ENCODE results near the gene HSD17B11. TPM values are rescaled to one million over a fixed set of nuclear protein-coding genes. Genes with fewer than 3 reads are reported as not detected.

HSD17B11 gene
- total RNA-seq, 4 donors from 2014 or later = 62.0 to 142 (median 105) TPM

GRCh38 chr4:87363552-87363951 is 27.4 kb downstream of the HSD17B11 start:
- no peaks in the 10 kb centered on the region for H3K4me1 ChIP-seq
- no peaks in the 10 kb centered on the region for H3K27me3 ChIP-seq
- no peak for TF ChIP-seq POLR2A (IDR thresholded peaks at IDR 0.05)
- no peak for TF ChIP-seq CTCF (IDR thresholded peaks at IDR 0.05)
- DNase-seq = no peak
- H3K36me3 ChIP-seq = no peaks in the 10 kb centered on the region
- no peaks in the 10 kb centered on the region for H3K9me3 ChIP-seq
- H3K27ac ChIP-seq = no peak overlapping the region
- intact Hi-C loops (cut with DNase I; ENCODE audit: low total_unique reads) = no loop called here
- no peak overlapping the region for H3K4me3 ChIP-seq

- H3K9me3 ChIP-seq = no peaks in the 10 kb centered on the region
- TF ChIP-seq CTCF (IDR thresholded peaks at IDR 0.05) (no peak), POLR2A (IDR thresholded peaks at IDR 0.05) (no peak)
- no peak for DNase-seq
- no peaks in the 10 kb centered on the region for H3K27me3 ChIP-seq
- intact Hi-C loops (cut with DNase I; ENCODE audit: low total_unique reads) = no loop called here
- H3K27ac ChIP-seq = no peak overlapping the region
- H3K4me1 ChIP-seq = no peaks in the 10 kb centered on the region
- H3K4me3 ChIP-seq = no peak overlapping the region
- H3K36me3 ChIP-seq = no peaks in the 10 kb centered on the region
Observed at GRCh38 chr4:87360338-87360935, 30.6 kb downstream of the HSD17B11 start.

GRCh38 chr4:87359258-87359657 is 31.7 kb downstream of the HSD17B11 start:
- no peak for DNase-seq
- intact Hi-C loops (cut with DNase I; ENCODE audit: low total_unique reads) = no loop called here
- H3K4me1 ChIP-seq = peaks cover 0 to 4% of the 10 kb centered on the region in 2 donors
- no peaks in the 10 kb centered on the region for H3K36me3 ChIP-seq
- H3K27ac ChIP-seq = peak overlapping the region in 1 of 2 donors; percentile 19
- no peaks in the 10 kb centered on the region for H3K9me3 ChIP-seq
- TF ChIP-seq CTCF (IDR thresholded peaks at IDR 0.05) (no peak), POLR2A (IDR thresholded peaks at IDR 0.05) (no peak)
- H3K4me3 ChIP-seq = no peak overlapping the region
- no peaks in the 10 kb centered on the region for H3K27me3 ChIP-seq

GRCh38 chr4:87356832-87357526 is 34.0 kb downstream of the HSD17B11 start:
- no peaks in the 10 kb centered on the region for H3K9me3 ChIP-seq
- peak overlapping the region; percentile 52 to 78 for H3K27ac ChIP-seq
- no peaks in the 10 kb centered on the region for H3K36me3 ChIP-seq
- no peak for TF ChIP-seq CTCF (IDR thresholded peaks at IDR 0.05)
- TF ChIP-seq POLR2A (IDR thresholded peaks at IDR 0.05) = no peak
- intact Hi-C loops (cut with DNase I; ENCODE audit: low total_unique reads) = no loop called here
- DNase-seq = no peak
- H3K4me3 ChIP-seq = no peak overlapping the region
- H3K27me3 ChIP-seq = no peaks in the 10 kb centered on the region
- H3K4me1 ChIP-seq = peaks cover 0 to 4% of the 10 kb centered on the region in 2 donors
